K562 (cell line): ENCODE results near the gene TCOF1. TPM values are rescaled to one million over a fixed set of nuclear protein-coding genes. Genes with fewer than 3 reads are reported as not detected.

Source experiments
- ARID1B ChIP-seq: fragments of 450-650 bp; IDR thresholded peaks from 2 replicates; pipeline ENCODE4 v1.6.1; 2016; ENCODE audit warnings: antibody characterized with exemption, mild to moderate bottlenecking, inconsistent platforms
- ATF1 ChIP-seq, 2 experiments: fragments of 450-650 bp in 1 of 2; IDR thresholded peaks; 2 replicates each; pipeline ENCODE4 v1.6.1; 2016; ENCODE audit warnings: missing compliant biosample characterization in 1 of 2, missing genetic modification characterization in 1 of 2
- CC2D1A ChIP-seq: fragments of 450-650 bp; IDR thresholded peaks from 2 replicates; pipeline ENCODE4 v1.6.1; 2017; ENCODE audit warnings: mild to moderate bottlenecking
- CCAR2 ChIP-seq: fragments of 200-400 bp; formaldehyde crosslinking; IDR thresholded peaks from 2 replicates; pipeline ENCODE4 v1.6.1; 2017; ENCODE audit warnings: mild to moderate bottlenecking, low read depth, low read length
- KLF1 ChIP-seq: fragments of 450-650 bp; IDR thresholded peaks from 2 replicates; pipeline ENCODE4 v1.6.1; 2016; ENCODE audit warnings: missing genetic modification characterization, missing compliant biosample characterization
- NRF1 ChIP-seq, 2 experiments: fragments of 450-650 bp; IDR thresholded peaks in 1 of 2; conservative IDR thresholded peaks in 1 of 2; 2 replicates each; pipeline ENCODE4 v1.6.1; 2014; ENCODE audit warnings: mild to moderate bottlenecking in 2 of 2
- OTX1 ChIP-seq: fragments of 450-650 bp; formaldehyde crosslinking; IDR thresholded peaks from 2 replicates; pipeline ENCODE4 v1.4.0; 2022; ENCODE audit warnings: mild to moderate bottlenecking
- RERE ChIP-seq: sonication (generic); formaldehyde crosslinking; IDR thresholded peaks from 2 replicates; pipeline ENCODE4 v1.8.0; 2023; ENCODE audit warnings: missing genetic modification reagents, mild to moderate bottlenecking, borderline replicate concordance
- RNF219 ChIP-seq: fragments of 250-450 bp; sonication (Bioruptor Pico); IDR thresholded peaks from 2 replicates; pipeline ENCODE4 v1.5.0; 2022; ENCODE audit warnings: mild to moderate bottlenecking
- SAFB ChIP-seq: fragments of 200-400 bp; formaldehyde crosslinking; IDR thresholded peaks from 2 replicates; pipeline ENCODE4 v1.6.1; 2017; ENCODE audit warnings: low read depth, low read length, borderline replicate concordance
- ZC3H11A ChIP-seq: IDR thresholded peaks from 2 replicates; pipeline ENCODE4 v1.6.1; 2012; ENCODE audit warnings: low read depth, low read length, improper control_type of control experiment
- ZHX1 ChIP-seq: fragments of 150-350 bp; conservative IDR thresholded peaks from 2 replicates; pipeline ENCODE4 v1.6.1; 2014; ENCODE audit warnings: low read length
- ZKSCAN1 ChIP-seq: fragments of 150-350 bp; IDR thresholded peaks from 2 replicates; pipeline ENCODE4 v1.6.1; 2016; ENCODE audit warnings: low read depth, low read length
- ZNF57 ChIP-seq: fragments of 450-650 bp; formaldehyde crosslinking; IDR thresholded peaks from 2 replicates; pipeline ENCODE4 v1.4.0; 2020; ENCODE audit warnings: mild to moderate bottlenecking, moderate library complexity
- ZNF740 ChIP-seq, 3 experiments: fragments of 200-800 bp in 1 of 3; sonication (Bioruptor generic) in 1 of 3; sonication (generic) in 1 of 3; formaldehyde crosslinking in 1 of 3; IDR thresholded peaks; 2 replicates each; pipeline versions ENCODE4 v1.6.1 to v1.8.0; 2016 to 2022; ENCODE audit warnings: mild to moderate bottlenecking in 2 of 3, missing compliant biosample characterization in 2 of 3, missing genetic modification characterization in 2 of 3, missing genetic modification reagents in 1 of 3
- polyA plus RNA-seq, 8 experiments: library from polyadenylated mRNA; depleted of rRNA in 4 of 8; stranded (reverse) in 5 of 8; unstranded in 3 of 8; fragments of >200 nt; fragmentation: Nextera tagmentation in 2 of 8; fragmentation: Illumina TruSeq in 1 of 8; extraction: Ambion mirVana in 2 of 8; extraction: Trizol in 1 of 8; gene quantifications; 2 replicates each; pipeline versions ENCODE4 v1.2.1 to v1.2.3, GENCODE V29; 2011 to 2014; ENCODE audit warnings: inconsistent platforms in 1 of 8, missing spikeins in 1 of 8
- total RNA-seq, 7 experiments: library from RNA; depleted of rRNA in 6 of 7; stranded (reverse); fragments of >200 nt in 6 of 7; fragmentation: Illumina TruSeq in 2 of 7; extraction: Trizol in 2 of 7; gene quantifications; 2 replicates each; pipeline versions ENCODE4 v1.2.1 to v1.2.3, GENCODE V29; 2011 to 2021; ENCODE audit warnings: low replicate concordance in 1 of 7

Gene TCOF1
- total and polyA plus RNA-seq, 9 of the 15 experiments (the other 6 are each of a cell fraction or from before 2014, with no cell fraction given) = 9.8 to 134 (median 61.7) TPM

- TF ChIP-seq RNF219 (CRISPR knock-in tag) = no peak
- peak; percentile 89 to 90 for TF ChIP-seq NRF1 (conservative IDR thresholded peaks at IDR 0.05 in 1 of 2, IDR thresholded peaks at IDR 0.05 in 1 of 2)
- no peak for TF ChIP-seq CCAR2
- TF ChIP-seq ZNF740 (CRISPR knock-in tag; IDR thresholded peaks at IDR 0.05) = 0 out of 2 replicates have a peak, but pooled peaks have one; percentile 56
- TF ChIP-seq ZNF740 (tag; IDR thresholded peaks at IDR 0.05) = no peak
- TF ChIP-seq ZHX1 = no peak
- no peak for TF ChIP-seq ATF1 (CRISPR knock-in tag; IDR thresholded peaks at IDR 0.05)
- peak; percentile 64 for TF ChIP-seq ATF1 (tag; IDR thresholded peaks at IDR 0.05)
- no peak for TF ChIP-seq ARID1B
- no peak for TF ChIP-seq ZC3H11A
- no peak for TF ChIP-seq ZNF57 (CRISPR knock-in tag)
- TF ChIP-seq CC2D1A = no peak
- TF ChIP-seq SAFB = no peak
- no peak for TF ChIP-seq OTX1 (CRISPR knock-in tag)
- 0 out of 2 replicates have a peak, but pooled peaks have one; percentile 30 for TF ChIP-seq KLF1 (tag)
- no peak for TF ChIP-seq RERE
- TF ChIP-seq ZKSCAN1 = no peak
Measured at GRCh38 chr5:150357326-150358260, at the start of gene TCOF1 (continued).
